Skeletal muscle cell (primary cell): Measurements from ENCODE around the gene HIVEP2.

Experiments
- DNase-seq: peaks from one replicate; pipeline ENCODE4 v3.0.0-alpha.2; 2010; ENCODE audit warnings: low read depth
- H3K4me3 ChIP-seq: 2 replicates; pipeline ENCODE4 v1.5.1; 2011; ENCODE audit warnings: low read depth, mild to moderate bottlenecking, control low read depth, low read length, moderate library complexity

The HIVEP2 gene

GRCh38 chr6:142729618-142730017 is 215.4 kb downstream of the HIVEP2 start:
- H3K4me3 ChIP-seq = no peak overlapping the region
- DNase-seq = no peak

- peak; percentile 49 for DNase-seq
- H3K4me3 ChIP-seq = no peak overlapping the region
Observed at GRCh38 chr6:142728910-142729481, 216.0 kb downstream of the HIVEP2 start.

- no peak for DNase-seq
- H3K4me3 ChIP-seq = no peak overlapping the region
Observed at GRCh38 chr6:142728364-142728763, 216.6 kb downstream of the HIVEP2 start.

- no peak for DNase-seq
Observed at GRCh38 chr6:142726616-142727015, 218.4 kb downstream of the HIVEP2 start.

GRCh38 chr6:142725024-142725770 is 219.8 kb downstream of the HIVEP2 start:
- no peak for DNase-seq
- no peak overlapping the region for H3K4me3 ChIP-seq

More at GRCh38 chr6:142726616-142727015, 218.4 kb downstream of the HIVEP2 start:
- H3K4me3 ChIP-seq = no peak overlapping the region

- no peak overlapping the region for H3K4me3 ChIP-seq
- no peak for DNase-seq
Observed at GRCh38 chr6:142722841-142723240, 222.1 kb downstream of the HIVEP2 start.

- DNase-seq = no peak
Observed at GRCh38 chr6:142722012-142722411, 223.0 kb downstream of the HIVEP2 start.

GRCh38 chr6:142721215-142721920 is 223.6 kb downstream of the HIVEP2 start:
- no peak for DNase-seq
- H3K4me3 ChIP-seq = no peak overlapping the region

More at GRCh38 chr6:142722012-142722411, 223.0 kb downstream of the HIVEP2 start:
- no peak overlapping the region for H3K4me3 ChIP-seq

GRCh38 chr6:142718667-142719191 is 226.2 kb downstream of the HIVEP2 start:
- H3K4me3 ChIP-seq = no peak overlapping the region
- DNase-seq = no peak

- H3K4me3 ChIP-seq = no peak overlapping the region
- no peak for DNase-seq
Observed at GRCh38 chr6:142716097-142716496, 228.9 kb downstream of the HIVEP2 start.

- H3K4me3 ChIP-seq = no peak overlapping the region
- no peak for DNase-seq
Observed at GRCh38 chr6:142714951-142715785, 229.8 kb downstream of the HIVEP2 start.

GRCh38 chr6:142713959-142714358 is 231.0 kb downstream of the HIVEP2 start:
- no peak for DNase-seq
- no peak overlapping the region for H3K4me3 ChIP-seq

GRCh38 chr6:142712231-142712630 is 232.7 kb downstream of the HIVEP2 start:
- DNase-seq = no peak
- no peak overlapping the region for H3K4me3 ChIP-seq

GRCh38 chr6:142708651-142709050 is 236.3 kb downstream of the HIVEP2 start:
- no peak overlapping the region for H3K4me3 ChIP-seq
- no peak for DNase-seq

- DNase-seq = no peak
- H3K4me3 ChIP-seq = no peak overlapping the region
Observed at GRCh38 chr6:142707255-142707654, 237.7 kb downstream of the HIVEP2 start.

GRCh38 chr6:142706210-142706609 is 238.8 kb downstream of the HIVEP2 start:
- H3K4me3 ChIP-seq = no peak overlapping the region
- DNase-seq = no peak

GRCh38 chr6:142705054-142705453 is 239.9 kb downstream of the HIVEP2 start:
- DNase-seq = no peak

GRCh38 chr6:142702501-142703460 is 242.2 kb downstream of the HIVEP2 start:
- no peak overlapping the region for H3K4me3 ChIP-seq
- no peak for DNase-seq

More at GRCh38 chr6:142705054-142705453, 239.9 kb downstream of the HIVEP2 start:
- H3K4me3 ChIP-seq = no peak overlapping the region
